GM21576 (cell line): ENCODE data around the gene ZNF474.

ENCODE experiments used
- ATAC-seq: cut with Tn5 transposase; IDR thresholded peaks from one replicate; pipeline ENCODE4 v1.9.1; 2021; ENCODE audit warnings: mild to moderate bottlenecking, moderate library complexity; ENCODE audit not compliant: unreplicated experiment

ZNF474 gene

DNA sequence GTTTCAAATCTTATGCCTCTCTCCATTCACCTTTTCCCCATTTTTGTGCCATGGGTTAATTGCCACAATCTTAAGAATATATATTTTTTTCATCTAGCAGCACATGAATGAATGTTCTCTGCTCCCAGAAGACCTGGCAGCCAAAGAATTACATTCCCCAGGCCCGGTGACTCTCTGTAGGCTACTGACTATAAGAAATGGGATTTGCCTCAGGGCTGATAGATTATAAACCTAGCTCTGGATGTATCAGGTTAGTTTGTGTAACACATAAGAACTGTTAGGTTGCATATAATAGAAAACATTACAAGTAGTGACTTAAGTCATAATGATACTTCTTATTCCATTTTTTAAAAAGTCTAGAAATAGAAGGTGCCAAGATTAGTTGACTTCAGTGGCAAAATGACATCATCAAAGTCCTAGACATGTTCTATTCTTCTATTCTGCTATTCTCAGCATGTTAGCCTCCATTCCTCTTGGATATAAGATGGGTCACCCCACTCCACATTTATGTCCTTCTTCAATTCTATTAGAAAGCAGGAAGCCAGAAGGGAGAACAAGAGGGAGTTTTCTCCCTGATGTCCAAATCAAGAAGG is 10.9 kb upstream of the ZNF474 start:
- ATAC-seq = no peak

DNA sequence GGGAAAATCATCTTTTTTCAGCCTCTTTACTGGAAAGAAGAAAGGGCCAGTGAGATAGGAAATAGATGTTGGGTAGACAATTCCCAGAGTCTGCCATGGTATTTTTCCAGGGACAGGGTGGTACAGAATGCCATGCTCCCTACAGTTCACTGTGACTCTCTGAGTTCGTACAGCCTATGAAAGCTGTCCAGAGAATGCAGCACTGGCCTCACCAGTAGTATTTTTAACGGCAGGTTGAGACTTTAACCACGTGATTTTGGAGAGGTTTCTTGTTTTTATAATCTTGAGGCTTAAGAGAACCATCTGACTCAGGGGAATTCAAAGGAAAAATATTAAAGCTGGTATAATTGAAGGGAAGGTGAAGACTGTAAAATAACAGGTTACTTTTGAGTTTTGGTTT is 10.1 kb upstream of the ZNF474 start:
- ATAC-seq = no peak

DNA sequence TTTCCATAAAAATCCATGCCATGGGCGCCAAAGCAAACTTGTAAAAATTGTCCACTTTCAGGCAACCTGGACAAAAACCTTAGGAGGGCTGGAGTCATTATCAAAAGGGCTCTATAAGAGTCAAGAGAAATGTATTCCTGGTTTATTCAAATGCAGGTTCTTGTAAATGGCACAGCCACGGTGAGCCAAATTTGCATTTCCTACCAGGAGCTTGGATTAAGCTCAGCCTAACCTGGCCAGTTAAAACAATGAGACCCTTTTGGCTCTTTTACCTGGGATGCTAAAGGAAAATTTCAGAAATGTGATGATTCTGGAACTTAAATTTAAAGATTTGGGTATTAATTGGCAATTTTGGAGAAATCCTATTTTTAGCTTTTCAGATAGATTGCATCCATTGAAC is 8.9 kb upstream of the ZNF474 start:
- no peak for ATAC-seq

DNA sequence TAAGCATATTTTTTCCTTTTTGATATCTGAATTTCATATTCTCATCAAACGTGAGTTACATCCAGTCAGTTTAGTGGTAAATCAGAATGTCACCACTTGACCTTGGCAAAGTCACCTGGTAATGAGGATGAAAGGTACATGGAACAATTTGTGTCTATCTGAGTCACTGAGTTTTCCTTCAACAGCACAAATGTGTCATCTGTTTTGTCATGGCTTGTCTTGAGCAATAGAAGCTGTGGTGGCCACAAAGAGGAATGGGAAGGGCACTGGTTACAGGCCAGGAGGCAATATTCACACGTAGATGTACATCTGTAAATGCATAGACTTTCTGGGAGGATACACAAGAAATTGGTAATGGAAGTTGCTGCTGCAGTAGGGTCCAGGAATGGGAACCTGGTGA is 8.4 kb upstream of the ZNF474 start:
- no peak for ATAC-seq

DNA sequence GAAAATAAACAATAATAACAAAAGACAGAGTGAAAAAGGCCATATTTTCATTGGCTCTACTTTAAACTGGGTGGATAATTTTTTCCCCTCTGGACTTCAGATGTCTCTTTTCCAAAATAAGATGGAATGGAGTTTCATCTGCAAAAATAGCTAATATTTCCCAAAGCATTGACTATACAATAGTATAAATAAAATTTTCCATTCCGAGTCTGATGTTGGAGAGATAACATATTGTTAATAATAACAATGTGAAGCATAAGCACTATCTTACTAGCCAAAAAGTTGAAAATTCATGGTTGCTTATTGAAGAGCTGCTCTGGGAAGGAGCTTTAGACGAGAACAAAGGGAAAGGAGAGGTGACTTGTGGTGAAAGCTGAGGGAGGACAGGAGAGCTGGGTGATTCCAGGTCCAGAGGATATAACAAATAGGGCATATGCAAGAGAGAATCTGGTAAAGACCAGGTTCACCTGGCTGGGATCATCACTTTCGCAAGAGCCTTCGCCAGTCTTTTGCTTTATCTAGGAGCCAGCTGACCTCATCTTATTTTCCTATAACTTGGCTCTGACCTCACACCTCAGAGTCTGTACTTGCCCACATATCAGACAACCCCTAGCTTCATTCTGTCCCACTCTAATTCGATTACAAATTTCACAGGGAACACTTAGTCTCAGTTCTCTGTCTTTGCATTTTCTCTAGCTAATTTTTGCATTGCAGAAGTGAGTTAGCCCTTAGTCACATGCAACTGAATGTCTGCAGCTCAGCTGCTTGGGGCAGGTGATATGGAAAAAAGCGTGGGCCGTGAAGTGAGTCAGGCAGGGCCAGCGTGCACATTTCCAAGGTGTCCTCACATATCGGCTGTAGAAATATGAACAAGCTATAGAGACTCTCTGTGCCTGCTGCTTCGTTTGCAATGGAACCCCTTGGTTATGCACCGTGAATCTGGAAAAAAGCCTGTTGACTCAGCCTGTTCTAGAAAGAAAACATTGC is 7.6 kb upstream of the ZNF474 start:
- no peak for ATAC-seq

DNA sequence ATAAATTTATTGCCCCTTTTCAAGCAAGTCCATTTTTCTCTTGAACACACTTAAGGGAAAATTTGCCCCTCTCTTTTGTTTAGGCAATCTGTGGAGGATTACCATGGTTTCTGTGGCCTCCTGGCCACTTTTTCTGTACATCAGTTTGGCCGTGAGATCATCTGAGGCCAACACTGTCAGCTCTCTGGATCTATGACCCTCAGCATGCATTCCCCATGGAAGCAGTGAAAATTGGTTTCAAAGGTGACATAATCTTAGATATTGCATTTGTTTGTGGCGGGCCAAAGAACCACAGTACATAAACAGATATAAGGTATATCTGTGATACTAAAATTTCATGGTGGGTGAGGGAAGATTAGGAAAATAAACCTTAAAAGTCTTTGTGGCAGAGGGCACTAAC is 4.6 kb upstream of the ZNF474 start:
- no peak for ATAC-seq

DNA sequence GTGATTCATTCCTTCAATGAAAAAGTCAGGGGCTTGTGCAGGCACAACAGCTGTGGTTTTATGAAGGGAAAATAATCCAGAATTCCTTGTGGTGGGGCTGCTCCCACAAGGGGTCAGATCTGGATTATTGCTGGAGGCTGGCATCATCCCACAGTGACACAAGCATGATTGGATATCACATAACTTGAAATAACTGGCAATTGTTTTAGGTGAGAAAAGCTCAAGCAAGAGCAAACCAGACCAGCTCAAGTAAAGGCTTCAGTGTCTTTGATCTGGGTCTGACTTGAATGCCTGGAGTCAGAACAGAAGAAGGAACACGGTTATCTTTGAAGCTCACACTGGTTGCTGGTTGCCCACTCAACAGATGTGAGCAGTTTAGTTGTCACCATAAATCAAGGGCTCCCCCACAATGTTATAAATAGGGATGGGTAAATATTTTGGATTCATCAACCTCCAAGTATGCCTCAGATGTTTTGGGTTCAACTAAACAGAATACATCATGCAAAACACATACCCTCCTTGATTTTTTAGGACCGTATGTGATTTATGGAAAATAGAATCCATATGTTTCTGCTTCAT is 3.1 kb upstream of the ZNF474 start:
- ATAC-seq = no peak

DNA sequence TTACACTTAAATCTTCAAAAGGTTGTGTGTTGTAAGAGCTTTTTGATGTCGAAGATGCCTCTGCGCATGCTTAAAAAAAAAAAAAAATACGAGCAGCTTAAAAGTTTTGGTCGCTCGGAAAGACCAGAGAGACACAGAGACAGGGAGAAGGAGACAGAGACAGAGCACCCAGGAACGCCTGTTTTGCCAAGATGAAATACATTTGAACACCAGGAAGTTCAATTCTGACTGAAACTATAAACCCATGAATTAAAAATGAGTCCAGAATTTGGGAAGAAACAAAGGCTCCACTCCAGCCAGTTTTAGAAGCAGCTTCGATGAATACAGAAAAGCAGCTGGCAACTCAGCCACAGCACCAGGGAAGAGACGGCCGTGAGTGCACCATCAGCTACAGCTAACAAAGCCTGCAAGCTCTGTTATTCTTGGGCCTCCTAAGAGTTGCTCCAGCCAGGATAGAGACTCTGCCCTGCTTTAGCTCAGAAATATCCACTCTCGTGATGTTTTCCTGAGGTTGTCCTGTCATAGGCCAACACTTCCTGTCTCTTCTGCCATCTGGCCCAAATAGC is 2.5 kb upstream of the ZNF474 start:
- no peak for ATAC-seq

DNA sequence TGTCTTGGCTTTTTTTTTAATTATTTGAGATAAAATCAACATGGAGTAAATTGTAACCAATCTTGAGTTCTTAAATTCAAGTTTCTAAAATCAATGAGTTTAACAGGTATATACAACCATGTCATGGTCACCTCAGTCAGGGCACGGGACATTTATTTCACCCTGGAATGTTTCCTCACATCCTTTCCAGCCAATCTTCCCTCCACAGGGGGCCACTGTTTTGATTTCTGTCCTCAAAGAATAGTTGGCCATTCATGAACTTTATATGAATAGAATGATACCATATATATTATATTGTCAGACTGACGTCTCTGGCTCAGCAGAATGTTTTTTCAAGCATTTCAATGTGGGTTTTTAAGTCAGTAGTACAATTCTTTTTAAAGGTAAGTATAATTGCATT is 806 bp downstream of the ZNF474 start:
- no peak for ATAC-seq

DNA sequence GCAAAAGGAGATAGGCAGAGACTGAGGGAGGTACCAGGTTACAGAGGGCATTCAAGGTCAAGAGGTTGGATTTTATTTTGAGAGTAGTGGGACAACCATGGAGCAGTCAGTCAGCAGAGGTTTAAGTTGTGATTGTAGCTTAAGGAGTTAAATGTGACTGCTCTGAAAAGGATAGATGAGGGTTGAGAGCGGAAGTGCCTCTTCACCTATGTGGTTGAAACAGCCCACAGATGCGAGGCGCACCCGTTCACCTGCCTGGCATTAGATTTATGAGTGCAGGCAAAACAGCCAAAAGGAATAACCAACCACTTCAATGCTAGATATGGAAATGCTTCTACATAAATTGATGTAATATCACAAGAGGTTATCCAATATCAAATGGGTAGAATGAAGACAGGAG is 8.4 kb downstream of the ZNF474 start:
- no peak for ATAC-seq

DNA sequence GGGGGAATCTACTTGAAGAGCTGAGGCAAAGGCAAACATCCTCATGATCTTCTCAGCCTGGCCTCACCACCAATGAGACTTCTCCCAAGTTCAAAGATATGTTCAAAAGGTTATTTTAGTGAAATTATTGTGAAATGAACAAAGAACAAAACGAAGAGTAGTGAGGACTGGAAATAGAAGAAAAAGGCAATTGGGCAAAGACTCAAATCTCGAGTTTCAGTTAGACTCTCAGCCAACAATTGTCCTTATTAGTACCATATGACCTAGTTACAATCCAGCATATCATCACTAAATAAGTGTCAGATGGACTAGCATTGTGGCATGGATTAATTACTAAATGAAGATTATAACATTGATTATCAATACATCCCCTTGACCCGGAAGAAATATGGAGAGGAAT is 9.0 kb downstream of the ZNF474 start:
- no peak for ATAC-seq

DNA sequence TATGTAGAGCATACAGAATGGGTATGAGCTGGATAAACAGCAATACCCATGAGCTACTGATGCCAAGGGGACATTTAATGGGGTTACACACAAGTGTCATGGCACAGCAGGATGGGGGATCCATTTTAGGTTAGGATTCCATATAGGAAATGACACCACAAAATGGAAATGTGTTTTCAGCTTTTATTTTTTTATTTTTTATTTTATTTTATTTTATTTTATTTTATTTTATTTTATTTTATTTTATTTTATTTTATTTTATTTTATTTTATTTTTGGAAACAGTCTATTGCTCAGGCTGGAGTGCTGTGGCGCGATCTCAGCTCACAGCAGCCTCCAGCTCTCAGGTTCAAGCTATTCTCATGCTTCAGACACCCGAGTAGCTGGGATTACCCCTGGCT is 11.6 kb downstream of the ZNF474 start:
- no peak for ATAC-seq

DNA sequence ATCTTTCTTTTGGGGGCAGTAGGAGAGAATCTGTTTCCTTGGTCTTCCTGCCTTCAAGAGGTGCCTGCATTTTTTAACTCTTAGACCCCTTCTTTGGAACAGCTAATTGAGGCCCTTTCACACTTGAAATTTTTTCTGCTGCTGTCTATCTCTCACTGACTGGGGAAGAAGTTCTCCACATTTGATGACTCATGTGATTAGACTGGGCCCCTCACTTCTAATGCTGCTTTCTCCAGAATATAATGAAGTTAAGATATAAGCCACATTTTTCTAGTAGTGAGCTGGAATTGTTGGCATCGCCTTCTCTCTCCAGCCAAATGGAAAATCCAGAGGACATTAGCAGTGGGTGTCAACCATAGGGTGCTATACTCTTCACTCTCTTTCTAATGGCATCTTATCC is 12.4 kb downstream of the ZNF474 start:
- ATAC-seq = no peak

DNA sequence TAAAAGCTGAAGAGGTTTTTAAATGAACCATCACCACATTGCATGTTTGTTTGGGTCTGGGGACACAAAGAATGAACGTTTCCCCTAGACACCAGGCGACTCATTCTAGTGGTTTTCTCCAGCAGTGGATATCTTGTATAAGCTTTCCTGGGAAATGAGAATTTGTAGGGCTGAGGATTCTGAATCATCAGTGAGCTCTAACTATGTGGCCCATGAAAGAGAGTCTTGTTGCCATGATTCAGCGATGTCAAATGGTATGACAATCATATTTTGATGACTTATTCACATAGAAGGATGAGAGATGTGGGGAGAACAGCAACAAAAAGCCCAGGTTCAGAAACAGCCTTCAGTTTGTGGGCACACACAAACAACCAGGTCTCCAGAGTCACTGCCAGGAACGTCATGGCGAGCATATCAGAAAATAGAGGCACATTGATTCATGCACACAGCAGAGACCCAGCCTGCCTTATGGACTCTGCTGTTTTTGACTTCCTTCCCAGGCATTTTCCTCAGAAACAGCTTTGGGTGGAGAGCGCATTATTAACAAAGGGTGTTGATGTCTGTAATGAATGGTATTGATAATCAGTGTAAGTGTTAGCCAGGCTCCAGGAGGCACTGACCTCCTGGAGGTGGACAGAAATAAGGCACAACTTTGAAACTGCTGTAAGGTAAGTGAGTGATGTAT is 13.3 kb downstream of the ZNF474 start:
- ATAC-seq = no peak

DNA sequence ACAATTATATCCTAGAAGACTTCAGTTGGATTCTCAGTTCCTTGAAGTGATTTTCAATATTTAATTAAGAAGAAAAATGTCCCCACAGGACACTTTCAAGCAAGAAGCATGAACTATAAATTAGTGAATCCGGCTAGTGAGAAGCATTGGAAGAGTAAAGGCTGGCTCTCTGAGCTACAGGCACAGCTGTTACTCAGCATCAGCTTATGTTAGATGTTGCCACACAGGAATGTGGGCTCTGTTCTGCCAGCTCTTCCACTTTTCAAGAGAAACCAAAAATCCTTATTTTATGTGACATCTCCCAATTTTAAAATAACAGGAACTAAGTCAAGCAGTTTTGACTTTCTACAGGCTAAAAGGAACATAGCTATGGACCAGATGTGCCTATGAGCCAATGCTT is 14.9 kb downstream of the ZNF474 start:
- no peak for ATAC-seq

DNA sequence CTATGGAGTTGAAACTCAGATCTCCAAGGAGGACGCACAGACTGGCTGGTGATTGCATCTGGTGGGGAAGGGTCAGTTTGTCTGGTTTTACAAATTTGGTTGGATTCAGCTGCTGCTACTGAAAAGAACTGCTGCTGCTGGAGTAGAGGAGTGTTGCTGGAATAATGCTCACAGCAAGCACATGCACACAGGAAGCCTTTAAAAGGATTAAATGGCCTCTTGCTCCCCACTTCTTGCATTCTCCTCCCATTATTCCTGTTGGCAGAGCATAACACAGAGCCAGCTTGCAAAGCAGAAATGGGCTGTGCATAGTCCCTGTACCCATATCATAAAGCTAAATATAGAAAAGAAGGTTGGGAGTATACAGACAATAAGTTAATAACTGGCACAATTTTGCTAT is 16.6 kb downstream of the ZNF474 start:
- ATAC-seq = no peak

DNA sequence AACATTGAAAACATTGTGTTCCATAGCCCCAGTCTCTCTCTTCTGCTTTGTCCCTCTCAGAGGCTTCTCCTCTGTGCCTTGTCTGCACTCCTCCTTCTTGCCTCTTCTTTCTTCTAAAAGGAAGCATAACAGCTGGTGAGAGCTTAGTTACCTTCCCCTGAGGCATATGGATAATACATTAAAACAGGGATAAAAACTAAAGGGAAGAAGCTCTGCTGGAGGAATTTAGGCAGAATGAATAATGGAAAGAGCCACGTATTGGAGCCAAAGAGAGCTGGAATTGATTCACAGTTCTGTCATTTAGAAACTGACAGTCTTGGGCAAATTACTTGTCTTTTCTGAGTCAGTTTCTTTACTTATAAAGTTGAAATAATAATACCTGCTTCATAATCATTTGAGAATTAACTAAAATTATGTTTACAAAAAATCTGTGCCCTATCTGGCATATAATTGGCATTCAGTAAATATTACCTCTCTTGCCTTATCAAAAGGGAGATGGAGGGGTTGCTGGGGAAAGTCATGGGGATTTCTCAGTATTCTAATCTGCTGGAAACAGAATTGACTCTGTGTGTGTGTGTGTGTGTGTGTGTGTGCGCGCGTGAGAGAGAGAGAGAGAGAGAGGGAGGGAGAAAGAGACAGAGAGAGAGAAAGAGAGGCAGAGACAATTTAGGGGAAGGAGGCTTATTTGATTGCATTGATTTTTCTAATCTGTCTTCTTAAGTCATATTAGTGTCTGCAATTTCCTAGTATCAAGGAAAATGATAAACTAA is 20.2 kb downstream of the ZNF474 start:
- no peak for ATAC-seq

DNA sequence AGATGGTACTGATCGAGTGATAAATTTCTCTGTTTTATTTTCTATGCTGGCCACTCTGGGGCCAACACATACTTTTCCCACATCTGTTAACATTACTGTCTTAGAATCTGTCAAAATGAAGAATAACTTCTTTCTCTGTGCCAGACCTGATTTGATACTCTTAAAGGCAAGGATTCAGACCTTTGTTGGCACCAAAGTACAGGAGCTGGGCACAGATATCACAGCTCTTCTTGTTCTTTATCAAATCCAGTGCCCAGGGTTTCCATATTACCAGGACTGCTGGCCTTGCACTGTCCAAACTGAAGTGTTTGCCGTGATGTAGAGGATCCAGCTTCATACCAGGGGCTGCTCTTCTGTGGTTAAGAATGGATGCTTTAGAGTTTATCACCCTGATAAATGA is 20.9 kb downstream of the ZNF474 start:
- ATAC-seq = no peak

DNA sequence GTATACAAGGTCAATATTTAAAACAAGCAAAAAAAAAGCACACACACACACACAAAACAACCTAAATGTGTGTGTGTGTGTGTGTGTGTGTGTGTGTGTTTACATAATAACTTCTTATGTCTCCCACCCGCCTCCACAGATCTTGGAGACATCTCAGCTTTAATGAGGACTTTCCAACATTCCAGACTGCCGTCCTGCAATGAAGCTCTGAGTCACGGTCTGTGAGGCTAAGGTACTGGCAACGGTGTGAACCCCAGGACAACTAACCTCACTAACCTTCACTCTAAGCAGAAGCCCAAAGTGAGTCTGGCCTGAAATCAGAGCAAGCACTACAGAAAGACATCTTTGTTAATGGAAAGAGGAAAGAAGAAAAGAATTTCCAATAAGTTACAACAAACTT is 22.3 kb downstream of the ZNF474 start:
- ATAC-seq = no peak

DNA sequence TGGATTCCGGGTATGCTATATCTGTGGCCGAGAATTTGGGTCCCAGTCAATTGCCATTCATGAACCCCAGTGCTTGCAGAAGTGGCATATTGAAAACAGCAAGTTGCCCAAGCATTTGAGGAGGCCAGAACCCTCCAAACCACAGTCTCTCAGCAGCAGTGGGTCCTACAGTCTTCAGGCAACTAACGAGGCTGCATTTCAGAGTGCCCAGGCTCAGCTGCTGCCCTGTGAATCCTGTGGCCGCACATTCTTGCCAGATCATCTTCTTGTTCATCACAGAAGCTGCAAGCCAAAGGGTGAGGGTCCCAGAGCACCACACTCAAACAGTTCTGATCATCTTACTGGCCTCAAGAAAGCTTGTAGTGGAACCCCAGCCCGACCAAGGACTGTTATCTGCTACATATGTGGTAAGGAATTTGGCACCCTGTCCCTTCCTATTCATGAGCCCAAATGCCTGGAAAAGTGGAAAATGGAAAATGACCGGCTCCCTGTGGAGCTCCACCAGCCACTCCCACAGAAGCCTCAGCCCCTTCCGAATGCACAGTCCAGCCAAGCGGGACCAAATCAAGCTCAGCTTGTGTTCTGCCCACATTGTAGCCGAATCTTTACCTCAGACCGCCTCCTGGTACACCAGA is 23.0 kb downstream of the ZNF474 start:
- ATAC-seq = no peak
